ENCODE data around the gene MED7. TPM values are rescaled to one million over a fixed set of nuclear protein-coding genes. Genes with fewer than 3 reads are reported as not detected.

Gene MED7
- total and polyA plus RNA-seq, 2 of the 13 experiments (the other 11 are each of a cell fraction or from before 2014, with no cell fraction given) = 9.2 to 9.4 TPM

- TF ChIP-seq ETS1 (CRISPR knock-in tag; IDR thresholded peaks at IDR 0.05) (no peak), HCFC1 (IDR thresholded peaks at IDR 0.05; ENCODE audit: low read depth, low read length) (no peak), ZMAT3 (CRISPR knock-in tag; conservative IDR thresholded peaks at IDR 0.05) (no peak), NFE2L1 (CRISPR knock-in tag; IDR thresholded peaks at IDR 0.05; ENCODE audit: borderline replicate concordance) (no peak), SALL1 (CRISPR knock-in tag; IDR thresholded peaks at IDR 0.05) (no peak), TEAD3 (CRISPR knock-in tag; optimal IDR thresholded peaks at IDR 0.05; ENCODE audit: borderline replicate concordance) (no peak), ZBTB49 (CRISPR knock-in tag; IDR thresholded peaks at IDR 0.05; ENCODE audit: borderline replicate concordance) (no peak), HNRNPK (IDR thresholded peaks at IDR 0.05; ENCODE audit: low read depth, low read length, poor library complexity, severe bottlenecking) (no peak), ZBTB34 (CRISPR knock-in tag; IDR thresholded peaks at IDR 0.05) (no peak)
Observed at GRCh38 chr5:157115502-157115901, 27.2 kb downstream of the MED7 start (continued).

GRCh38 chr5:157115012-157115411, 27.7 kb downstream of the MED7 start:
- Histone ChIP-seq H3K4me1 (ENCODE audit: insufficient read depth, low read length) (0 out of 2 replicates have a peak, but pooled peaks cover 5% of the 10 kb centered on the region), H3K9ac (ENCODE audit: insufficient read depth, low read depth, low read length) (no peak overlapping the region), H3K36me3 (replicated peaks in 1 of 2; ENCODE audit: control insufficient read depth in 1 of 2, insufficient read depth in 2 of 2, low read length in 2 of 2) (no peaks in the 10 kb centered on the region), H4K20me1 (ENCODE audit: insufficient read depth, low read length) (no peaks in the 10 kb centered on the region), H3K4me2 (ENCODE audit: low read depth, low read length) (no peak overlapping the region), H3K27me3 (ENCODE audit: control insufficient read depth in 1 of 2, insufficient read depth in 2 of 2, low read length in 2 of 2) (no peaks in the 10 kb centered on the region), H3K4me3 (replicated peaks in 1 of 3; ENCODE audit: insufficient read depth in 1 of 3, low read depth in 2 of 3, low read length in 3 of 3) (no peak overlapping the region), H3K27ac (ENCODE audit: extremely low read length, insufficient read depth, low read length) (no peak overlapping the region), H3K79me2 (ENCODE audit: insufficient read depth, low read length) (no peaks in the 10 kb centered on the region), H2AFZ (ENCODE audit: low read length) (no peak overlapping the region), H3K9me3 (ENCODE audit: low read length) (no peaks in the 10 kb centered on the region)
- intact Hi-C loops (cut with micrococcal nuclease; ENCODE audit: unreplicated experiment) (no loop called here), in situ Hi-C loops (cut with HindIII; ENCODE audit: extremely low pct_ligation_motif_present, low pct_unique_long_range_greater_than_20kb) (no loop called here)
- CTCF ChIA-PET (ENCODE audit: low intra/inter-chr PET ratio, low total read pairs) = no interaction called here
- POLR2A ChIA-PET = no interaction called here
- BruUV-seq (replicated peaks) = no TSS peak
- DNase-seq (ENCODE audit: low spot score) = no peak
- ATAC-seq = no peak
- FAIRE-seq = no peak
- TF ChIP-seq DNMT3B (CRISPR knock-in tag; conservative IDR thresholded peaks at IDR 0.05) (no peak), ZNF710 (CRISPR knock-in tag; IDR thresholded peaks at IDR 0.05; ENCODE audit: borderline replicate concordance) (no peak), ZBTB37 (CRISPR knock-in tag; IDR thresholded peaks at IDR 0.05) (no peak), ZNF260 (CRISPR knock-in tag; IDR thresholded peaks at IDR 0.05; ENCODE audit: borderline replicate concordance, low read depth) (no peak), ZNF20 (CRISPR knock-in tag; IDR thresholded peaks at IDR 0.05) (no peak), ZNF530 (CRISPR knock-in tag; IDR thresholded peaks at IDR 0.05; ENCODE audit: low read depth) (no peak), ZSCAN29 (CRISPR knock-in tag; conservative IDR thresholded peaks at IDR 0.05) (no peak)
